Neural cell (in vitro differentiated cells): ENCODE measurements around the gene ACOT2. TPM values are rescaled to one million over a fixed set of nuclear protein-coding genes. Genes with fewer than 3 reads are reported as not detected.
A peak's percentile ranks its signal among the peaks of the same experiment; 100 is the strongest.

Source experiments
- H2AFZ ChIP-seq: fragments of 200-600, 300-800 bp; sonication (generic), shearing (Covaris generic); 2 replicates; pipeline ENCODE4 v1.6.0; 2014; ENCODE audit warnings: low read depth, mild to moderate bottlenecking, antibody characterized with exemption, low read length, moderate library complexity
- H3F3A ChIP-seq: fragments of 200-600 bp; shearing (Covaris generic); 2 replicates; pipeline ENCODE4 v1.6.1; 2016; ENCODE audit warnings: mild to moderate bottlenecking, moderate library complexity, mixed read lengths, antibody characterized with exemption, low read length; ENCODE audit not compliant: insufficient read depth, poor library complexity, severe bottlenecking
- H3K27ac ChIP-seq: fragments of 200-600, 300-800 bp; sonication (generic), shearing (Covaris generic); 2 replicates; pipeline ENCODE4 v1.5.1; 2014; ENCODE audit warnings: mild to moderate bottlenecking, low read length, moderate library complexity
- H3K27me3 ChIP-seq: fragments of 300-800, 200-600 bp; sonication (generic), shearing (Covaris generic); 2 replicates; pipeline ENCODE4 v1.6.0; 2014; ENCODE audit warnings: mild to moderate bottlenecking, low read depth, low read length, moderate library complexity; ENCODE audit not compliant: insufficient read depth
- H3K36me3 ChIP-seq: fragments of 300-800, 200-600 bp; sonication (generic), shearing (Covaris generic); 2 replicates; pipeline ENCODE4 v1.5.1; 2014; ENCODE audit warnings: mild to moderate bottlenecking, antibody characterized with exemption, low read length, moderate library complexity; ENCODE audit not compliant: insufficient read depth
- H3K4me2 ChIP-seq: fragments of 300-800, 200-600 bp; sonication (generic), shearing (Covaris generic); 2 replicates; pipeline ENCODE4 v1.6.0; 2014; ENCODE audit warnings: mild to moderate bottlenecking, low read length
- H3K4me3 ChIP-seq: fragments of 300-800, 200-600 bp; sonication (generic), shearing (Covaris generic); 2 replicates; pipeline ENCODE4 v1.5.1; 2014; ENCODE audit warnings: mild to moderate bottlenecking, low read length, moderate library complexity
- H3K79me2 ChIP-seq: fragments of 200-600 bp; shearing (Covaris generic); replicated peaks from 2 replicates; pipeline ENCODE4 v1.6.0; 2014; ENCODE audit warnings: mild to moderate bottlenecking, low read length, moderate library complexity; ENCODE audit not compliant: insufficient read depth
- H3K9ac ChIP-seq: fragments of 300-800, 200-600 bp; sonication (generic), shearing (Covaris generic); 2 replicates; pipeline ENCODE4 v1.6.1; 2016; ENCODE audit warnings: mild to moderate bottlenecking, low read length, mixed read lengths
- H3K9me2 ChIP-seq: fragments of 200-600 bp; shearing (Covaris generic); 2 replicates; pipeline ENCODE4 v1.6.1; 2016; ENCODE audit warnings: mild to moderate bottlenecking, low read length, mixed read lengths; ENCODE audit not compliant: insufficient read depth
- H3K9me3 ChIP-seq: fragments of 200-600, 300-800 bp; sonication (generic), shearing (Covaris generic); 2 replicates; pipeline ENCODE4 v1.6.1; 2016; ENCODE audit warnings: mild to moderate bottlenecking, mixed run types, low read length, moderate library complexity, mixed read lengths
- H4K20me1 ChIP-seq: fragments of 200-600 bp; shearing (Covaris generic); 2 replicates; pipeline ENCODE4 v1.6.1; 2016; ENCODE audit warnings: mild to moderate bottlenecking, mixed run types; ENCODE audit not compliant: insufficient read depth
- CTCF ChIP-seq: fragments of 450-650 bp; IDR thresholded peaks from 2 replicates; pipeline ENCODE4 v1.5.1; 2014; ENCODE audit warnings: antibody characterized with exemption, mild to moderate bottlenecking, moderate library complexity; ENCODE audit not compliant: poor library complexity, severe bottlenecking
- EP300 ChIP-seq: fragments of 450-650 bp; conservative IDR thresholded peaks from 2 replicates; pipeline ENCODE4 v1.6.1; 2014; ENCODE audit warnings: antibody characterized with exemption, mild to moderate bottlenecking, moderate library complexity; ENCODE audit not compliant: poor library complexity, severe bottlenecking
- EZH2 ChIP-seq: fragments of 200-600, 300-800 bp; shearing (Covaris generic), sonication (generic); IDR thresholded peaks from 2 replicates; pipeline ENCODE4 v1.6.1; 2014; ENCODE audit warnings: antibody characterized with exemption, low read length, borderline replicate concordance, mild to moderate bottlenecking; ENCODE audit not compliant: insufficient read depth, poor library complexity, severe bottlenecking
- MXI1 ChIP-seq: fragments of 450-650 bp; conservative IDR thresholded peaks from 2 replicates; pipeline ENCODE4 v1.6.1; 2014; ENCODE audit warnings: antibody characterized with exemption, mild to moderate bottlenecking; ENCODE audit not compliant: poor library complexity, severe bottlenecking
- POLR2AphosphoS5 ChIP-seq: IDR thresholded peaks from 2 replicates; pipeline ENCODE4 v1.6.1; 2012
- RAD21 ChIP-seq: fragments of 450-650 bp; conservative IDR thresholded peaks from 2 replicates; pipeline ENCODE4 v1.6.1; 2014; ENCODE audit warnings: antibody characterized with exemption, mild to moderate bottlenecking, moderate library complexity
- REST ChIP-seq: IDR thresholded peaks from 2 replicates; pipeline ENCODE4 v1.6.1; 2012; ENCODE audit warnings: borderline replicate concordance
- SMC3 ChIP-seq: fragments of 450-650 bp; conservative IDR thresholded peaks from 2 replicates; pipeline ENCODE4 v1.6.1; 2014; ENCODE audit warnings: antibody characterized with exemption, mild to moderate bottlenecking, moderate library complexity; ENCODE audit not compliant: poor library complexity
- TAF1 ChIP-seq: IDR thresholded peaks from 2 replicates; pipeline ENCODE4 v1.6.1; 2012; ENCODE audit warnings: low read depth
- polyA plus RNA-seq: library from polyadenylated mRNA; depleted of rRNA; stranded (reverse); fragments of >200 nt; gene quantifications from 2 replicates; pipeline ENCODE4 v1.2.3, GENCODE V29; 2014

ACOT2 gene
- polyA plus RNA-seq, 1 donor from 2014 or later = 1.7 TPM

- Histone ChIP-seq H3K36me3 (no peaks in the 10 kb centered on the region), H3K9me3 (no peaks in the 10 kb centered on the region), H3K27me3 (peaks cover 9% of the 10 kb centered on the region), H3K79me2 (no peaks in the 10 kb centered on the region), H3K4me2 (no peak overlapping the region), H3K27ac (no peak overlapping the region), H3K9me2 (no peaks in the 10 kb centered on the region), H3K4me3 (peak overlapping the region; percentile 79), H4K20me1 (no peaks in the 10 kb centered on the region), H2AFZ (no peak overlapping the region), H3F3A (no peaks in the 10 kb centered on the region), H3K9ac (no peak overlapping the region)
- TF ChIP-seq SMC3 = no peak
- TF ChIP-seq EP300 = no peak
- no peak for TF ChIP-seq TAF1
- no peak for TF ChIP-seq MXI1
- TF ChIP-seq CTCF = no peak
- no peak for TF ChIP-seq REST
- TF ChIP-seq RAD21 = no peak
- TF ChIP-seq POLR2AphosphoS5 = no peak
- no peak for TF ChIP-seq EZH2
These were observed 44.5 kb downstream of the ACOT2 start for GRCh38 chr14:73613419-73613963.

- H3K4me2 ChIP-seq = no peak overlapping the region
- no peaks in the 10 kb centered on the region for H3K36me3 ChIP-seq
- H3K4me3 ChIP-seq = no peak overlapping the region
- no peak overlapping the region for H3K9ac ChIP-seq
- no peak overlapping the region for H3K27ac ChIP-seq
- H3K9me3 ChIP-seq = no peaks in the 10 kb centered on the region
- no peaks in the 10 kb centered on the region for H3K79me2 ChIP-seq
- no peaks in the 10 kb centered on the region for H4K20me1 ChIP-seq
- H3K9me2 ChIP-seq = no peaks in the 10 kb centered on the region
- no peak overlapping the region for H2AFZ ChIP-seq
- no peaks in the 10 kb centered on the region for H3F3A ChIP-seq
- no peak for TF ChIP-seq MXI1
- no peak for TF ChIP-seq SMC3
- no peak for TF ChIP-seq REST
- TF ChIP-seq POLR2AphosphoS5 = no peak
- no peak for TF ChIP-seq RAD21
- TF ChIP-seq CTCF = no peak
- no peak for TF ChIP-seq TAF1
- no peak for TF ChIP-seq EP300
- TF ChIP-seq EZH2 = no peak
- peaks cover 9% of the 10 kb centered on the region for H3K27me3 ChIP-seq
These were observed 47.8 kb downstream of the ACOT2 start for GRCh38 chr14:73616831-73617230.
